GM12865 (cell line): ENCODE data around the gene SHISAL1.

Source experiments
- DNase-seq: peaks from one replicate; pipeline ENCODE4 v3.0.0; 2010; ENCODE audit warnings: low read depth
- H3K4me3 ChIP-seq: 2 replicates; pipeline ENCODE4 v1.5.1; 2011; ENCODE audit warnings: mild to moderate bottlenecking, low read depth, low read length, control low read depth
- TF ChIP-seq, protein P1 (sequence below): IDR thresholded peaks from 2 replicates; pipeline ENCODE4 v1.5.1; 2011; ENCODE audit warnings: low read length, control low read depth, low read depth, inconsistent platforms; ENCODE audit not compliant: insufficient read depth; ENCODE audit errors: missing control alignments

Gene SHISAL1

GRCh38 chr22:44344407-44344806 is 31.7 kb upstream of the SHISAL1 start:
- H3K4me3 ChIP-seq: no peak overlapping the region
- TF ChIP-seq, protein P1, sequence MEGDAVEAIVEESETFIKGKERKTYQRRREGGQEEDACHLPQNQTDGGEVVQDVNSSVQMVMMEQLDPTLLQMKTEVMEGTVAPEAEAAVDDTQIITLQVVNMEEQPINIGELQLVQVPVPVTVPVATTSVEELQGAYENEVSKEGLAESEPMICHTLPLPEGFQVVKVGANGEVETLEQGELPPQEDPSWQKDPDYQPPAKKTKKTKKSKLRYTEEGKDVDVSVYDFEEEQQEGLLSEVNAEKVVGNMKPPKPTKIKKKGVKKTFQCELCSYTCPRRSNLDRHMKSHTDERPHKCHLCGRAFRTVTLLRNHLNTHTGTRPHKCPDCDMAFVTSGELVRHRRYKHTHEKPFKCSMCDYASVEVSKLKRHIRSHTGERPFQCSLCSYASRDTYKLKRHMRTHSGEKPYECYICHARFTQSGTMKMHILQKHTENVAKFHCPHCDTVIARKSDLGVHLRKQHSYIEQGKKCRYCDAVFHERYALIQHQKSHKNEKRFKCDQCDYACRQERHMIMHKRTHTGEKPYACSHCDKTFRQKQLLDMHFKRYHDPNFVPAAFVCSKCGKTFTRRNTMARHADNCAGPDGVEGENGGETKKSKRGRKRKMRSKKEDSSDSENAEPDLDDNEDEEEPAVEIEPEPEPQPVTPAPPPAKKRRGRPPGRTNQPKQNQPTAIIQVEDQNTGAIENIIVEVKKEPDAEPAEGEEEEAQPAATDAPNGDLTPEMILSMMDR: no peak
- no peak for DNase-seq

DNA sequence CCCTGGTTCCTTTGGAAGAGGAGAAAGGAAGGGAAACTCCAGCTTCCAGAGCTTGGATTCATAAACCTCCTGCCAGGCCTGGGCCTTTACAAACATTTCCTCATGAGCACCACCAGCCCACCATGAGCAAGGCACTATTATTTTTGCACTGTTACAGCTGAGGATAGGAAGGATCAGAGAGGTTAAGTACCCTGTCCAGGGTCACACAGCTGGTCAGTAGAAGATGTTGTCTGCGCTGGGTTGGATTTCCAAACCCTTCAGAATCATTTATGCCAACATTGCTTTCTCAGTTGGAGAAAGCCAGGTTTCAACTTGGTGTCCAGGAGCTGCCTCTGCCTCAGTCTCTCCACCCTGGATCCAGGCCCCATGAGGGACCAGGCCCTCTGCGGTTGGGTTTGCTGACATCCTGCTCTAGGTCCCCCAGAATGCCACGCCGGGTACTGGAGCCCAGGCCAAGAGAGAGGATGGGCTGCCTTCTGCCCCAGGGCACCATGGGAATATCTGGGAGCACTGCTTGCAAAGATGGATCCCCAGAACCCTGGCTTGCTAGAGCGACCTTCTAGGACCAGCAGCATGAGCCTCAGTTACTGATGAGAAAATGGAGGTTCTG is 29.7 kb upstream of the SHISAL1 start:
- TF ChIP-seq, protein P1: no peak

DNA sequence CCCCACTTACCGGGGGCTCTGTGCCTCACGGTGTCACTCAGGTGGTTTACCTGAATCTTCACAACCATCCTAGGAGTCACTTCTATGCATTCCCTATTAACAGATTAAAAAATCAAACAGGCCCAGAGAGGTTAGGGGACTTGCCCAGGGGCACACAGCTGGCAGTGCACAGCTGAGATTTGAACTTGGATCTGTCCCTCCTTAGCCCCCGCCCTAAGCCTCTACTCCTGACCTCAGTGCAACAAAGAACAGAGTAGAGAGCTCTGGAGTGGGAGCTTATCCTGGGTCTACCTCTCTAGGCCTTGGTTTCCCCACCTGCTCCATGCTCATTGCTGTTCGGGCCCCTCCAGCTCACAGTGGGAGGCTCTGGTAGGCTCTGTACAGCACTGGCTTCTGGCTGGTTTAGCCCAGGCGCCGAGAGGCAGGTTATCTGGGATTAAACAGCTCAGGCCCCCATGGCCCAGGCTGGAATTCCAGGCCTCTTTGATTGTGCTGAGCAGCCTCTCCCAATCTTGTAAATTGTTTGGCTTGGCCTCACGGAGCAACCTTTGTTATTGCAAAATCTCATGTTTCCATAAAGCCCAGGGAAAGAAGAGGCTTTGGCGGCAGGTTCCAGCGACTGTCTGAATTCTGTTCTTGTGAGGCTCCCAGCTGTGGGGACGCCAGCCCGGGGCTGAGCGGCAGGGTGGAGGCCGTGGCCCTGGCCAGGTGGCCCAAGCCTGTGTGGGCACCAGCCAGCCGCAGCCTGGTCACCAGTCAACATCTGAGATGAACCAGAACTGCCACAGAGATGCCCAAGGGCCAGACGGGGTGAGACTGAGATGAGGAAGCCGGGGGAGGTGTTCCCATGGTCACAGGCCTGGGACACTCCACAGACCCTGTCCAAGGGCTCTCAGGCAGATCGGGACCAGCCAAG is 28.9 kb upstream of the SHISAL1 start:
- H3K4me3 ChIP-seq: no peak overlapping the region
- no peak for DNase-seq
- TF ChIP-seq, protein P1: no peak

More for the DNA sequence above, 29.7 kb upstream of the SHISAL1 start:
- H3K4me3 ChIP-seq: no peak overlapping the region
- no peak for DNase-seq

- TF ChIP-seq, protein P1: no peak
- no peak for DNase-seq
- no peak overlapping the region for H3K4me3 ChIP-seq
These were observed 27.8 kb upstream of the SHISAL1 start for GRCh38 chr22:44340271-44341239.

DNA sequence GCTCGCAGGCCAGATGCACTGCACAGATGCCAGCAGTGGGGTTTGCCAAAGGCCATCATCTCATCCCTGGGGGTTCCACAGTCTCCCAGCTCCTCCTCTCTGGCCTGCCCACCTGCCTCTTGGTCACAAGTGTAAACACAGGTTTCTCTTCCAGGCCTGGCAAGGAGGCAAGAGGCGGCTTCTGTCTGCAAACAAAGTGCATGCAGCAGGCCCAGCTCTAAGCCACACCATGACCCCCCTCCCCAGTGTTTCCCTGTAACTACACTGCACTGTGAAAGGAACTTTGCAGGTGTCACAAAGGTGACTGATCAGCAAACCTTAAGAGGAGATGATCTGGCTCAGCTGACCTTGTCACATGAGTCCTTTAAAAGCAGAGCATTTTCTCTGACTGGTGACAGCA is 26.2 kb upstream of the SHISAL1 start:
- H3K4me3 ChIP-seq: no peak overlapping the region
- TF ChIP-seq, protein P1: no peak
- DNase-seq: no peak

DNA sequence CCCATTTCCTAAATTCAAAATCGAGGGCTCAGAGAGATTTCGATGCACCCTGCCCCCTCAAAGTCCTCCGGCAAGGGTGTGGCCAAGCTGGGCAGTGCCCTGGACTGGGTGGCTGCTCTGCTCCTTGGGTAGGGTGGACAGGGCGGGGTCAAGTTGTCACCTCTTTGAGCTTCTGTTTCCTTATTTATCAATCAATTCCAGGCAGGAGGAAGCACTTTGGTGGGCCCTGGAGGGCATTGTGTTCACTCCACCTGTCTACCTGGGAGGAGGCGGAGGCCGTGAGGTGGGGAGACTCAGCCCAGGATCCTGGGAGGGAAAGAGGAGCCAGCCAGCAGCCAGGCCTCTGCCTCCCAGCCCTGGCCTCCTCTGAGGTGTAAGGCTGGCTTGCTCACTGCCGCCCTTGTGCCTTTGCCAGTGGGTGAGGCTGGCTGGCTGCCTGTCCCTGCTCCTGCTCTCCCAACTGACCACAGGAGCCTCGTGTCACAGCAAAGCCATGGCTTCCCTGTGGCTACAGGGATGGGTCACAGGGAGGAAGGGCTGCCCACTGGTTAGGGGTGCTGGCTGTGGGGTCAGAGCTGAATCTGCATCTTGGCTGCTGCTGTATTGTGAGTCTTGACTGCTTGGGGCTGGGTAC is 25.5 kb upstream of the SHISAL1 start:
- TF ChIP-seq, protein P1: no peak
- H3K4me3 ChIP-seq: no peak overlapping the region
- DNase-seq: no peak
